HCT116 (cell line): ENCODE data around the gene IQUB. TPM values are rescaled to one million over a fixed set of nuclear protein-coding genes. Genes with fewer than 3 reads are reported as not detected.

Experiments
- ATAC-seq: fragments of 200-7000 bp; cut with Tn5 transposase; 2 replicates; pipeline ENCODE4 v1.9.1; 2020; ENCODE audit warnings: mild to moderate bottlenecking, moderate library complexity
- BruUV-seq: library from RNA; stranded (reverse); fragments of 400-500 nt; replicated peaks from 2 replicates; lab custom pipeline; 2021; lab: Mats Ljungman, UMichigan
- CTCF ChIA-PET: fragments of 300-600 bp; sonication (Branson Sonifier 250); formaldehyde crosslinking; loops from one replicate; lab custom pipeline; 2021; ENCODE audit warnings: antibody characterized with exemption; lab: Charles Lee
- POLR2A ChIA-PET: fragments of 300-600, 350-600 bp; sonication (Branson Sonifier 250); formaldehyde crosslinking; loops from one replicate; lab custom pipeline; 2021; ENCODE audit warnings: antibody characterized with exemption; lab: Charles Lee
- RAD21 ChIA-PET, 2 experiments: fragments of 300-600 bp; sonication (Branson Sonifier 250); formaldehyde crosslinking; loops; one replicate each; lab custom pipeline; 2023; ENCODE audit warnings: low total read pairs in 2 of 2; ENCODE audit not compliant: uncharacterized antibody in 2 of 2, unreplicated experiment in 2 of 2, low non-redundant PET in 1 of 2; lab: Charles Lee
- DNase-seq: peaks from one replicate; pipeline ENCODE4 v3.0.0-alpha.2; 2010; ENCODE audit warnings: low read depth, low spot score
- H2AFZ ChIP-seq: fragments of 200-600 bp; shearing (Covaris generic), sonication (generic); 2 replicates; pipeline ENCODE4 v1.6.1; 2017; ENCODE audit warnings: low read depth, mixed run types, mixed read lengths, antibody characterized with exemption, low read length; ENCODE audit not compliant: poor library complexity, severe bottlenecking
- H3K27ac ChIP-seq: 2 replicates; pipeline ENCODE4 v1.5.1; 2012; ENCODE audit warnings: low read depth, low read length
- H3K27me3 ChIP-seq: fragments of 200-600 bp; sonication (generic); 2 replicates; pipeline ENCODE4 v1.6.1; 2016; ENCODE audit warnings: mixed run types, low read length, mixed read lengths; ENCODE audit not compliant: insufficient read depth
- H3K36me3 ChIP-seq, 2 experiments: fragments of 200-500 bp in 1 of 2; fragments of 200-600 bp in 1 of 2; sonication (Bioruptor generic) in 1 of 2; sonication (generic) in 1 of 2; 2 replicates each; pipeline versions ENCODE4 v1.5.1 to v1.6.1; 2014 to 2016; ENCODE audit warnings: low read length in 2 of 2, inconsistent platforms in 1 of 2, mixed read lengths in 1 of 2, mixed run types in 1 of 2; ENCODE audit not compliant: insufficient read depth in 2 of 2, control insufficient read depth in 1 of 2
- H3K4me1 ChIP-seq, 2 experiments: fragments of 200-600 bp in 1 of 2; sonication (generic) in 1 of 2; 2 replicates each; pipeline versions ENCODE4 v1.5.1 to v1.6.1; 2012 to 2017; ENCODE audit warnings: low read length in 2 of 2, inconsistent platforms in 1 of 2, mild to moderate bottlenecking in 1 of 2, mixed read lengths in 1 of 2, mixed run types in 1 of 2, moderate library complexity in 1 of 2; ENCODE audit not compliant: insufficient read depth in 2 of 2, control insufficient read depth in 1 of 2
- H3K4me2 ChIP-seq: fragments of 200-600 bp; sonication (generic); 2 replicates; pipeline ENCODE4 v1.6.1; 2017; ENCODE audit warnings: mixed run types, low read length, mixed read lengths
- H3K4me3 ChIP-seq, 2 experiments: fragments of 200-600 bp in 1 of 2; sonication (generic) in 1 of 2; replicated peaks in 1 of 2; 2 replicates each; pipeline ENCODE4 v1.5.1; 2011 to 2016; ENCODE audit warnings: low read length in 2 of 2, control low read depth in 1 of 2, low read depth in 1 of 2, mild to moderate bottlenecking in 1 of 2, mixed read lengths in 1 of 2, mixed run types in 1 of 2
- H3K79me2 ChIP-seq: fragments of 200-600 bp; sonication (generic); 2 replicates; pipeline ENCODE4 v1.6.1; 2017; ENCODE audit warnings: mild to moderate bottlenecking, mixed run types, low read length, moderate library complexity, mixed read lengths; ENCODE audit not compliant: insufficient read depth
- H3K9ac ChIP-seq: fragments of 200-600 bp; sonication (generic); 2 replicates; pipeline ENCODE4 v1.6.1; 2016; ENCODE audit warnings: low read length, mixed read lengths
- H3K9me2 ChIP-seq: fragments of 200-600 bp; sonication (generic), shearing (Covaris generic); 2 replicates; pipeline ENCODE4 v1.6.1; 2017; ENCODE audit warnings: mixed run types, mild to moderate bottlenecking, moderate library complexity; ENCODE audit not compliant: insufficient read depth
- H3K9me3 ChIP-seq, 2 experiments: fragments of 200-500 bp in 1 of 2; fragments of 200-600 bp in 1 of 2; sonication (Bioruptor generic) in 1 of 2; sonication (generic) in 1 of 2; 2 replicates each; pipeline ENCODE4 v1.6.1; 2014 to 2017; ENCODE audit warnings: low read length in 2 of 2, mixed read lengths in 2 of 2, inconsistent platforms in 1 of 2, low read depth in 1 of 2, mild to moderate bottlenecking in 1 of 2, mixed run types in 1 of 2, moderate library complexity in 1 of 2; ENCODE audit not compliant: control insufficient read depth in 1 of 2, insufficient read depth in 1 of 2
- H4K20me1 ChIP-seq: fragments of 200-600 bp; sonication (generic), shearing (Covaris generic); 2 replicates; pipeline ENCODE4 v1.6.1; 2017; ENCODE audit warnings: mixed run types, mild to moderate bottlenecking, moderate library complexity; ENCODE audit not compliant: insufficient read depth
- ATF3 ChIP-seq: IDR thresholded peaks from 2 replicates; pipeline ENCODE4 v1.6.1; 2012
- CBX3 ChIP-seq: IDR thresholded peaks from 2 replicates; pipeline ENCODE4 v1.6.1; 2012; ENCODE audit warnings: low read depth
- CEBPB ChIP-seq: IDR thresholded peaks from 2 replicates; pipeline ENCODE4 v1.6.1; 2012; ENCODE audit warnings: low read depth
- CTCF ChIP-seq, 3 experiments: fragments of 200-600 bp in 1 of 3; sonication (generic) in 1 of 3; IDR thresholded peaks in 2 of 3; conservative IDR thresholded peaks in 1 of 3; 2 replicates each; pipeline ENCODE4 v1.5.1; 2012 to 2017; ENCODE audit warnings: low read depth in 2 of 3, low read length in 2 of 3, antibody characterized with exemption in 1 of 3, borderline replicate concordance in 1 of 3, control low read depth in 1 of 3, mild to moderate bottlenecking in 1 of 3, mixed read lengths in 1 of 3, mixed run types in 1 of 3, moderate library complexity in 1 of 3; ENCODE audit not compliant: insufficient read depth in 1 of 3
- ELF1 ChIP-seq: IDR thresholded peaks from 2 replicates; pipeline ENCODE4 v1.6.1; 2012; ENCODE audit warnings: low read depth, borderline replicate concordance
- EZH2 ChIP-seq: fragments of 200-600 bp; sonication (generic); IDR thresholded peaks from 2 replicates; pipeline ENCODE4 v1.6.1; 2017; ENCODE audit warnings: antibody characterized with exemption, mixed run types
- EZH2phosphoT487 ChIP-seq: fragments of 200-600 bp; IDR thresholded peaks from 2 replicates; pipeline ENCODE4 v1.6.1; 2018; ENCODE audit warnings: antibody characterized with exemption, borderline replicate concordance
- JUND ChIP-seq: IDR thresholded peaks from 2 replicates; pipeline ENCODE4 v1.6.1; 2012
- RAD21 ChIP-seq: IDR thresholded peaks from 2 replicates; pipeline ENCODE4 v1.6.1; 2012; ENCODE audit warnings: low read depth, mild to moderate bottlenecking
- REST ChIP-seq: IDR thresholded peaks from 2 replicates; pipeline ENCODE4 v1.6.1; 2012; ENCODE audit warnings: low read depth
- ZBTB33 ChIP-seq: IDR thresholded peaks from 2 replicates; pipeline ENCODE4 v1.6.1; 2011; ENCODE audit warnings: mild to moderate bottlenecking, low read length, moderate library complexity; ENCODE audit not compliant: insufficient replicate concordance; ENCODE audit errors: extremely low read depth
- intact Hi-C: fragments of 100-400 bp; cut with micrococcal nuclease; formaldehyde crosslinking; loops from 2 replicates; pipeline ENCODE4 v1.10.0; 2022
- total RNA-seq: library from RNA; stranded (reverse); gene quantifications from one replicate; pipeline ENCODE4 v1.2.1, GENCODE V29; 2021; ENCODE audit not compliant: unreplicated experiment

The IQUB gene
- total RNA-seq, 1 experiment from 2014 or later: 0.79 TPM

GRCh38 chr7:123500878-123501489 lies 33.4 kb downstream of the IQUB start:
- no peaks in the 10 kb centered on the region for H3K36me3 ChIP-seq
- H3K27me3 ChIP-seq: no peaks in the 10 kb centered on the region
- no peaks in the 10 kb centered on the region for H4K20me1 ChIP-seq
- intact Hi-C loops: no loop called here
- H3K27ac ChIP-seq: no peak overlapping the region
- H3K4me2 ChIP-seq: no peak overlapping the region
- ChIA-PET POLR2A (no interaction called here), CTCF (no interaction called here), RAD21 (no interaction called here)
- H3K9me2 ChIP-seq: no peaks in the 10 kb centered on the region
- H3K4me3 ChIP-seq: no peak overlapping the region
- no peaks in the 10 kb centered on the region for H3K4me1 ChIP-seq
- ATAC-seq (no peak), DNase-seq (no peak)
- BruUV-seq: no TSS peak
- TF ChIP-seq ZBTB33 (no peak), ELF1 (no peak), CTCF (IDR thresholded peaks at IDR 0.05 in 2 of 3, conservative IDR thresholded peaks at IDR 0.05 in 1 of 3; ENCODE audit: borderline replicate concordance in 1 of 3, insufficient read depth in 1 of 3, low read depth in 2 of 3, low read length in 2 of 3) (no peak), RAD21 (no peak), CEBPB (no peak), REST (no peak), EZH2 (no peak), JUND (no peak), ATF3 (no peak), CBX3 (no peak), EZH2phosphoT487 (no peak)
- no peaks in the 10 kb centered on the region for H3K9me3 ChIP-seq
- H3K79me2 ChIP-seq: no peaks in the 10 kb centered on the region
- no peak overlapping the region for H2AFZ ChIP-seq
- H3K9ac ChIP-seq: no peak overlapping the region
